ENCODE data around the gene TMF1. TPM values are rescaled to one million over a fixed set of nuclear protein-coding genes. Genes with fewer than 3 reads are reported as not detected.

TMF1 gene
- total RNA-seq, 1 donor from 2014 or later = 15.6 TPM

DNA sequence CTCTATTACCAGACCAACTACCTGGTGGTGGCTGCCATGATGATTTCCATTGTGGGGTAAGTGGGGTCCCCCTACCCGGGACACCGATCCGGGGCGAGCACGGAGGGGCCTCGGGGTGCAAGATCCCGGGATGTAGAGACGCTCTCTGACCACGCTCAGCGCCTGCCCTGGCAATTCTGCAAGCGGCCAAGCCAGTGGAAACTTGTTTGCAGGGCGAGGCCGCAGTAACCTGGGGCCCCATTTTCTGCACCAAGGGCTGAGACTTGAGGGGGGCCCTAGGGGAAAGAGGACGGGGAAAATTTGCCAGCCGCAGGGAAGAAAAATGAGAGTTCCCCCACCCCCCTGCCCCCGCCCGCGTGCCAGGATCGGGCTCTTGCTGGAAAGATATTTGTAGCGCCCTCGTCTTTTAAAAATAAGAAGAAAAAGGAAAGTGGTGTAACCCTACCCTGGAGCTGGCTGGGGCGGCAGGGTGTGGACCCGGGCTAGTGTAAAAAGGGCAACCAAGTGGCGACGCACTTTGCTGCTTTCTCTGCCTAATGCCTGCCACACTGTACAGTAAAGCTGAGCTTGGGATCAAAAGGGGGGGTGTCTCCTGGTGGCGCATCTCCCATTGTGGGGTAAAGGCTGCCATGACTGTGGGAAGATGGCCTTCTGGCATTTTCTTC, 33.2 kb upstream of the TMF1 start:
- peak overlapping the region; percentile 94 for H3K4me3 ChIP-seq (ENCODE audit: low read depth, low read length)
- TF ChIP-seq, protein P1, sequence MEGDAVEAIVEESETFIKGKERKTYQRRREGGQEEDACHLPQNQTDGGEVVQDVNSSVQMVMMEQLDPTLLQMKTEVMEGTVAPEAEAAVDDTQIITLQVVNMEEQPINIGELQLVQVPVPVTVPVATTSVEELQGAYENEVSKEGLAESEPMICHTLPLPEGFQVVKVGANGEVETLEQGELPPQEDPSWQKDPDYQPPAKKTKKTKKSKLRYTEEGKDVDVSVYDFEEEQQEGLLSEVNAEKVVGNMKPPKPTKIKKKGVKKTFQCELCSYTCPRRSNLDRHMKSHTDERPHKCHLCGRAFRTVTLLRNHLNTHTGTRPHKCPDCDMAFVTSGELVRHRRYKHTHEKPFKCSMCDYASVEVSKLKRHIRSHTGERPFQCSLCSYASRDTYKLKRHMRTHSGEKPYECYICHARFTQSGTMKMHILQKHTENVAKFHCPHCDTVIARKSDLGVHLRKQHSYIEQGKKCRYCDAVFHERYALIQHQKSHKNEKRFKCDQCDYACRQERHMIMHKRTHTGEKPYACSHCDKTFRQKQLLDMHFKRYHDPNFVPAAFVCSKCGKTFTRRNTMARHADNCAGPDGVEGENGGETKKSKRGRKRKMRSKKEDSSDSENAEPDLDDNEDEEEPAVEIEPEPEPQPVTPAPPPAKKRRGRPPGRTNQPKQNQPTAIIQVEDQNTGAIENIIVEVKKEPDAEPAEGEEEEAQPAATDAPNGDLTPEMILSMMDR (conservative IDR thresholded peaks at IDR 0.05; ENCODE audit: low read depth, low read length) = no peak
- no peak for DNase-seq (ENCODE audit: low read depth)

- TF ChIP-seq, protein P1 (conservative IDR thresholded peaks at IDR 0.05; ENCODE audit: low read depth, low read length) = no peak
- H3K4me3 ChIP-seq (ENCODE audit: low read depth, low read length) = peak within 1 kb of the TSS; percentile 94
- peak; percentile 82 for DNase-seq (ENCODE audit: low read depth)
These were observed 32.4 kb upstream of the TMF1 start, which contains the start of gene ARL6IP5 for GRCh38 chr3:69084326-69085167. Gene ARL6IP5 (plus strand): TSS chr3:69084937. CDS start chr3:69085048, 111 bp downstream.

DNA sequence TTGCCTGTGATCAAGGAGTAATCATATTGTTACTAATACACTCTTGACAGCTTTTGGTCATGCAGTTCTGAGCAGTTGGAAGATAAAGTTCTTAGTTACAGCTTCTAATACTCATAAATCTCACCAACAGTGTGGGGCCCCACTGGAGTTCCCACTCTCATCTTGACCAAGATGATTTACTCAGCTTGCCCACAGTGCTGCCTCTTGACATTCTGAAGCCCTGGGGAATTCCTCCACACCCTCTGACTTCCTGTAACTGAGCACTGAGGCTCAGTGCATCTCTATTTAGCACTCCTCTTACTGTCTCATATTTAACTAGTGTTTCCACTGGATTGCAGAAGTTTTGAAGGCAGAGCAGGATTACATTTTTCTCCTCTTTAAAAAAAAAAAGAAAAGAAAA, 30.7 kb upstream of the TMF1 start:
- TF ChIP-seq, protein P1 (conservative IDR thresholded peaks at IDR 0.05; ENCODE audit: low read depth, low read length) = no peak
- peak; percentile 54 for DNase-seq (ENCODE audit: low read depth)
- H3K4me3 ChIP-seq (ENCODE audit: low read depth, low read length) = no peak overlapping the region

DNA sequence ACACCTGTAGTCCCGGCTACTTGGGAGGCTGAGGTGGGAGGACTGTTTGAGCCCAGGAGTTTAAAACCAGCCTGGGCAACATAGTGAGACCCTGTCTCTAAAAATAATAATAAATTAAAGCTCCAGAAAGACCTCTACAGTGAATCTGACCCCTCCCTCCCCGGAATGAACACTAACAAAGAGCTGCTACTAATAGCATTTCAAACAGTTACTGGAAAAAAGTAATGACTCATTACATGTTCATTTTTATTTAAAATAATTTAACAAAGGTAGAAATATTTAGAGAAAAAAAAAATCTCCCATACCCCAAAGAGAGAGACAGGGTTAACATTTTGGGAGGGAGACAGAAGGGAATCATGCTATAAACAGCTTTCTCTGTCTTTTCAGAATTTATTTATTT, 30.2 kb upstream of the TMF1 start:
- TF ChIP-seq, protein P1 (conservative IDR thresholded peaks at IDR 0.05; ENCODE audit: low read depth, low read length) = no peak
- H3K4me3 ChIP-seq (ENCODE audit: low read depth, low read length) = no peak overlapping the region
- DNase-seq (ENCODE audit: low read depth) = no peak

GRCh38 chr3:69081583-69082262, 29.6 kb upstream of the TMF1 start:
- DNase-seq (ENCODE audit: low read depth) = no peak
- TF ChIP-seq, protein P1 (conservative IDR thresholded peaks at IDR 0.05; ENCODE audit: low read depth, low read length) = no peak
- H3K4me3 ChIP-seq (ENCODE audit: low read depth, low read length) = no peak overlapping the region

- TF ChIP-seq, protein P1 (conservative IDR thresholded peaks at IDR 0.05; ENCODE audit: low read depth, low read length) = no peak
- DNase-seq (ENCODE audit: low read depth) = no peak
- H3K4me3 ChIP-seq (ENCODE audit: low read depth, low read length) = peak within 1 kb of the TSS; percentile 86
These were observed 28.2 kb upstream of the TMF1 start, which contains the start of gene UBA3 for GRCh38 chr3:69080233-69080920. Gene UBA3 (minus strand): TSS chr3:69080365. CDS start chr3:69080353, 12 bp downstream.

All from epithelial cell of proximal tubule (primary cell).